ENCODE measurements around the gene FLNB. TPM values are rescaled to one million over a fixed set of nuclear protein-coding genes. Genes with fewer than 3 reads are reported as not detected.

FLNB gene
- total and polyA plus RNA-seq, 12 donors, result 84.6 to 278 (median 131) TPM

- H3K27ac ChIP-seq, result peak overlapping the region in 1 of 5 donors; percentile 8
- TF ChIP-seq CTCF (IDR thresholded peaks at IDR 0.05), result no peak
- no peak for TF ChIP-seq POLR2A (IDR thresholded peaks at IDR 0.05)
- no peak for DNase-seq
- intact Hi-C loops (cut with DNase I), result no loop called here
- H3K36me3 ChIP-seq (replicated peaks in 1 of 2), result no peaks in the 10 kb centered on the region
- H3K27me3 ChIP-seq, result no peaks in the 10 kb centered on the region
- H3K4me1 ChIP-seq (replicated peaks in 1 of 2), result peaks cover 0 to 6% of the 10 kb centered on the region in 2 donors
- no peak overlapping the region for H3K4me3 ChIP-seq
- WGBS, 4 donors, result 80 to 86% (median 82%) methylated on average over 11 of the region's 11 CpGs
- no peaks in the 10 kb centered on the region for H3K9me3 ChIP-seq (replicated peaks in 1 of 3)
These were observed 27.5 kb downstream of the FLNB start for GRCh38 chr3:58035524-58036255.

DNA sequence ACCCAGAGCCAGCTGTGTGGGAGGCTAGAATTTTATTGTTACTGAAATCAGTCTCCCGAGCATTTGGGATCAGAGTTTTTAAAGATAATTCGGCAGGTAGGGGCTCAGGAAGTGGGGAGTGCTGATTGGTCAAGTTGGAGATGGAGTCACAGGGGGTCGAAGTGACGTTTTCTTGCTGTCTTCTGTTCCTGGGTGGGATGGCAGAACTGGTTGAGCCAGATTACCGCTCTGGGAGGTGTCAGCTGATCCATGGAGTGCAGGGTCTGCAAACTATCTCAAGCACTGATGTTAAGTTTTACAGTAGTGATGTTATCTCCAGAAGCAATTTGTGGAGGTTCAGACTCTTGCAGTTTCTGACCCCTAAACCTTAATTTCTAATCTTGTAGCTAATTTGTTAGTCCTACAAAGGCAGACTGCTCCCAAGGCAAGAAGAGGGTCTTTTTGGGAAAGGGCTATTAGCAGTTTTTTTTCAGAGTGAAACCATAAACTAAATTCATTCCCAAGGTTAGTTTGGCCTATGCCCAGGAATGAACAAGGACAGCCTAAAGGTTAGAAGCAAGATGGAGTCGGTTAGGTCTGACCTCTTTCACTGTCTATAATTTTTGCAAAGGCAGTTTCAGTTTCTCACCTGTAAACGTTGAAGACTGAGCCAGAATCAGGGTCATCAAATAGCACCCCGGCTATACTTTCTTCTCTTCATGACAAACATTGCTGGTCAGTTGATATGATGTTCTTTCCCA lies 28.2 kb downstream of the FLNB start:
- H3K27me3 ChIP-seq, result no peaks in the 10 kb centered on the region
- H3K4me3 ChIP-seq, result no peak overlapping the region
- H3K9me3 ChIP-seq (replicated peaks in 1 of 3), result no peaks in the 10 kb centered on the region
- H3K36me3 ChIP-seq (replicated peaks in 1 of 2), result no peaks in the 10 kb centered on the region
- no peak for DNase-seq
- intact Hi-C loops (cut with DNase I), result no loop called here
- no peak for TF ChIP-seq CTCF (IDR thresholded peaks at IDR 0.05)
- TF ChIP-seq POLR2A (IDR thresholded peaks at IDR 0.05), result no peak
- WGBS, 4 donors, result 73 to 79% (median 76%) methylated on average over 8 of the region's 8 CpGs
- peaks cover 3 to 14% of the 10 kb centered on the region in 2 donors for H3K4me1 ChIP-seq (replicated peaks in 1 of 2)
- H3K27ac ChIP-seq, result no peak overlapping the region

GRCh38 chr3:58037141-58037910 lies 29.1 kb downstream of the FLNB start:
- DNase-seq, result no peak
- no peaks in the 10 kb centered on the region for H3K9me3 ChIP-seq (replicated peaks in 1 of 3)
- no peak overlapping the region for H3K4me3 ChIP-seq
- intact Hi-C loops (cut with DNase I), result no loop called here
- H3K27me3 ChIP-seq, result no peaks in the 10 kb centered on the region
- peaks cover 5 to 20% of the 10 kb centered on the region in 2 donors for H3K4me1 ChIP-seq (replicated peaks in 1 of 2)
- WGBS, 4 donors, result 93 to 94% (median 94%) methylated on average over 13 of the region's 13 CpGs
- TF ChIP-seq POLR2A (IDR thresholded peaks at IDR 0.05) (no peak), CTCF (IDR thresholded peaks at IDR 0.05) (no peak)
- H3K27ac ChIP-seq, result no peak overlapping the region
- no peaks in the 10 kb centered on the region for H3K36me3 ChIP-seq (replicated peaks in 1 of 2)

DNA sequence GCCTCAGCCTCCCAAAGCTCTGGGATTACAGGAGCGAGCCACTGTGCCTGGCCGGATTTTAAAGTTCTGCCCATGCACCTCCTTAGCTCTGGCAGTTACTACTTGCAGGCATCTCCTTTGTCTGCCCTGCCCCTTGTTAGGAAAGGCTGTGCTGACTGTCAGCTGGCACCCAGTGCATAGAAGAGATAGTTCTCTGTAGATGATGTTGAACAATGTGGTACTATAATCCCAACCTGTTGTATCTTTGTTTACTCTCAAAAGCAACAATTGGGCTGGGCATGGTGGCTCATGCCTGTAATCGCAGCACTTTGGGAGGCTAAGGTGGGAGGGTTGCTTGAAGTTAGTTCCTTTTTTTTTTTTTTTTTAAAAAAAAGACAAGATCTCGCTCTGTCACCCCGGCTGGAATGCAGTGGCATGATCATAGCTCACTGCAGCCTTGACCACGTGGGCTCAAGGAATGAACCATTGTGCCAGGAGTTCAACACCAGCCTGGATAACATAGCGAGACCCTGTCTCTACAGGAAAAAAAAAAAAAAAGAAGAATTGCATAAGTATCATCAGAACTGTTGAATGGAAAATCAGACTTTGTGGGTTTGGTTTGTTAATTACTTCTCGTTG lies 30.6 kb downstream of the FLNB start:
- Histone ChIP-seq H3K27ac (no peak overlapping the region), H3K9me3 (replicated peaks in 1 of 3) (no peaks in the 10 kb centered on the region), H3K4me3 (no peak overlapping the region), H3K36me3 (replicated peaks in 1 of 2) (no peaks in the 10 kb centered on the region), H3K27me3 (no peaks in the 10 kb centered on the region), H3K4me1 (replicated peaks in 1 of 2) (peaks cover 5 to 33% of the 10 kb centered on the region in 2 donors)
- intact Hi-C loops (cut with DNase I), result no loop called here
- whole genome bisulfite sequencing, 4 donors, result 68 to 85% (median 77%) methylated on average over 8 of the region's 8 CpGs
- no peak for DNase-seq
- TF ChIP-seq POLR2A (IDR thresholded peaks at IDR 0.05) (no peak), CTCF (IDR thresholded peaks at IDR 0.05) (no peak)

All from adrenal gland (tissue), 12 donors.